Left kidney (tissue), 2 donors: ENCODE results near the gene ACER2. TPM values are rescaled to one million over a fixed set of nuclear protein-coding genes. Genes with fewer than 3 reads are reported as not detected.

Experiments used
- DNase-seq: peaks from one replicate; pipeline ENCODE4 v3.0.0-alpha.2; 2013
- polyA plus RNA-seq: library from polyadenylated mRNA; unstranded; fragments of 120-200 nt; gene quantifications from one replicate; pipeline ENCODE4 v1.2.1, GENCODE V29; 2013; ENCODE audit not compliant: insufficient read length

The ACER2 gene
- polyA plus RNA-seq, 1 donor: 13.5 TPM

- DNase-seq: no peak
These were observed 42.7 kb downstream of the ACER2 start for GRCh38 chr9:19451240-19452087.

GRCh38 chr9:19456426-19456825, 47.6 kb downstream of the ACER2 start:
- no peak for DNase-seq

GRCh38 chr9:19456996-19457692, 48.3 kb downstream of the ACER2 start:
- peak; percentile 83 for DNase-seq

GRCh38 chr9:19457693-19458009, 48.8 kb downstream of the ACER2 start:
- no peak for DNase-seq

- no peak for DNase-seq
These were observed 51.4 kb downstream of the ACER2 start for GRCh38 chr9:19460243-19460642.

GRCh38 chr9:19461135-19461534, 52.3 kb downstream of the ACER2 start:
- no peak for DNase-seq

GRCh38 chr9:19464061-19464763, 55.4 kb downstream of the ACER2 start:
- DNase-seq: no peak

- DNase-seq: peak; percentile 62
These were observed 56.2 kb downstream of the ACER2 start for GRCh38 chr9:19464764-19465585.

- DNase-seq: peak; percentile 69
These were observed 56.9 kb downstream of the ACER2 start for GRCh38 chr9:19465586-19466279.

GRCh38 chr9:19466280-19466639, 57.5 kb downstream of the ACER2 start:
- DNase-seq: no peak

GRCh38 chr9:19469271-19469670, 60.5 kb downstream of the ACER2 start:
- DNase-seq: no peak

- DNase-seq: no peak
These were observed 61.8 kb downstream of the ACER2 start for GRCh38 chr9:19470567-19470966.

GRCh38 chr9:19470981-19471650, 62.3 kb downstream of the ACER2 start:
- DNase-seq: no peak

GRCh38 chr9:19471737-19472648, 63.2 kb downstream of the ACER2 start:
- DNase-seq: peak; percentile 54

- DNase-seq: no peak
These were observed 64.8 kb downstream of the ACER2 start for GRCh38 chr9:19473605-19474004.

- DNase-seq: no peak
These were observed 71.1 kb downstream of the ACER2 start for GRCh38 chr9:19479874-19480273.

GRCh38 chr9:19480345-19480744, 71.5 kb downstream of the ACER2 start:
- no peak for DNase-seq

- DNase-seq: no peak
These were observed 72.5 kb downstream of the ACER2 start for GRCh38 chr9:19481121-19481870.

- DNase-seq: no peak
These were observed 73.2 kb downstream of the ACER2 start for GRCh38 chr9:19481971-19482404.
